HEK293T (cell line): ENCODE results near the gene APLP2.

Experiments
- CTCF ChIA-PET: fragments of 350-600 bp; formaldehyde crosslinking; extraction: SDS; loops from one replicate; lab custom pipeline; 2021; ENCODE audit warnings: antibody characterized with exemption, inconsistent platforms; lab: Yijun Ruan, JAX
- POLR2A ChIA-PET: fragments of 350-600 bp; formaldehyde crosslinking; extraction: SDS; loops from one replicate; lab custom pipeline; 2020; ENCODE audit warnings: antibody characterized with exemption, inconsistent platforms; lab: Yijun Ruan, JAX
- DNase-seq: peaks from one replicate; pipeline ENCODE4 v3.0.0; 2012; ENCODE audit warnings: mixed read lengths; ENCODE audit errors: extremely low spot score
- ARNT ChIP-seq: fragments of 450-650 bp; IDR thresholded peaks from 2 replicates; pipeline ENCODE4 v1.6.1; 2017; ENCODE audit warnings: mild to moderate bottlenecking
- BHLHE40 ChIP-seq: fragments of 450-650 bp; IDR thresholded peaks from 2 replicates; pipeline ENCODE4 v1.6.1; 2016; ENCODE audit warnings: mild to moderate bottlenecking, moderate library complexity, borderline replicate concordance
- CTBP1 ChIP-seq: fragments of 450-650 bp; IDR thresholded peaks from 2 replicates; pipeline ENCODE4 v1.6.1; 2016; ENCODE audit warnings: borderline replicate concordance
- ELF4 ChIP-seq: fragments of 450-650 bp; IDR thresholded peaks from 2 replicates; pipeline ENCODE4 v1.6.1; 2017; ENCODE audit warnings: antibody characterized with exemption
- FOXA1 ChIP-seq: fragments of 450-650 bp; IDR thresholded peaks from 2 replicates; pipeline ENCODE4 v1.6.1; 2016; ENCODE audit warnings: mild to moderate bottlenecking
- FOXK2 ChIP-seq: fragments of 450-650 bp; IDR thresholded peaks from 2 replicates; pipeline ENCODE4 v1.6.1; 2016; ENCODE audit warnings: mild to moderate bottlenecking
- FOXM1 ChIP-seq: fragments of 450-650 bp; IDR thresholded peaks from 2 replicates; pipeline ENCODE4 v1.6.1; 2017; ENCODE audit warnings: mild to moderate bottlenecking, borderline replicate concordance
- HDGF ChIP-seq: fragments of 450-650 bp; IDR thresholded peaks from 2 replicates; pipeline ENCODE4 v1.6.1; 2017; ENCODE audit warnings: antibody characterized with exemption, borderline replicate concordance
- L3MBTL2 ChIP-seq: fragments of 450-650 bp; conservative IDR thresholded peaks from 2 replicates; pipeline ENCODE4 v1.6.1; 2016; ENCODE audit warnings: mild to moderate bottlenecking
- LEF1 ChIP-seq: fragments of 450-650 bp; IDR thresholded peaks from 2 replicates; pipeline ENCODE4 v1.6.1; 2017; ENCODE audit warnings: mild to moderate bottlenecking, borderline replicate concordance
- NFRKB ChIP-seq: fragments of 450-650 bp; IDR thresholded peaks from 2 replicates; pipeline ENCODE4 v1.6.1; 2016; ENCODE audit warnings: mild to moderate bottlenecking, moderate library complexity
- SP1 ChIP-seq: fragments of 450-650 bp; IDR thresholded peaks from 2 replicates; pipeline ENCODE4 v1.6.1; 2017
- SUZ12 ChIP-seq: fragments of 450-650 bp; IDR thresholded peaks from 2 replicates; pipeline ENCODE4 v1.6.1; 2016; ENCODE audit warnings: mild to moderate bottlenecking
- TARDBP ChIP-seq: fragments of 450-650 bp; IDR thresholded peaks from 2 replicates; pipeline ENCODE4 v1.6.1; 2016
- ZNF384 ChIP-seq: fragments of 450-650 bp; IDR thresholded peaks from 2 replicates; pipeline ENCODE4 v1.6.1; 2016
- TF ChIP-seq, protein P1 (sequence below): fragments of 450-650 bp; IDR thresholded peaks from 2 replicates; pipeline ENCODE4 v1.6.1; 2016

The APLP2 gene

DNA sequence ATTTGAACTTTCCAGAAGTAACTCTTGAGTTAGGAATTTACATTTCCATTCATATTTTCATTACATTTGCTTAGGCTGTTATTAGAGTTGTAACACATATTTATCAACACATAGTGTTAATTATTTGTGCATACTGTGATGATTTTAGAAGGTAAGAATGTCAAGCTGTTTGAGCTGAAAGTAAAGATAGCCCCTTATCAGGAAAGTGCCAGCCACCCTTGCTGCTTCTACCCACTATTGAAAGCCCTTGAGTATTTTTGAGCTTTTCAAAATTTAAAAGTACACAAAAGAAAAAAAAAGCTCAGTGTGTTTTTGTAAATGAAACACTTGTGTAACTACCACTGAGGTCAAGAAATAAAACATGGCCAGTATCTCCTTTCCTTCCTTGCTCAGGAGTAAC lies 8.0 kb downstream of the APLP2 start:
- TF ChIP-seq L3MBTL2: no peak
- TF ChIP-seq, protein P1, sequence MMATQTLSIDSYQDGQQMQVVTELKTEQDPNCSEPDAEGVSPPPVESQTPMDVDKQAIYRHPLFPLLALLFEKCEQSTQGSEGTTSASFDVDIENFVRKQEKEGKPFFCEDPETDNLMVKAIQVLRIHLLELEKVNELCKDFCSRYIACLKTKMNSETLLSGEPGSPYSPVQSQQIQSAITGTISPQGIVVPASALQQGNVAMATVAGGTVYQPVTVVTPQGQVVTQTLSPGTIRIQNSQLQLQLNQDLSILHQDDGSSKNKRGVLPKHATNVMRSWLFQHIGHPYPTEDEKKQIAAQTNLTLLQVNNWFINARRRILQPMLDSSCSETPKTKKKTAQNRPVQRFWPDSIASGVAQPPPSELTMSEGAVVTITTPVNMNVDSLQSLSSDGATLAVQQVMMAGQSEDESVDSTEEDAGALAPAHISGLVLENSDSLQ: no peak
- TF ChIP-seq NFRKB: no peak
- TF ChIP-seq FOXA1: no peak
- TF ChIP-seq FOXM1: no peak
- no peak for TF ChIP-seq BHLHE40
- TF ChIP-seq LEF1: no peak
- TF ChIP-seq ELF4: no peak
- TF ChIP-seq HDGF: no peak
- no peak for TF ChIP-seq FOXK2
- no peak for TF ChIP-seq ZNF384
- TF ChIP-seq ARNT: no peak
- no peak for TF ChIP-seq CTBP1
- no peak for TF ChIP-seq SUZ12
- TF ChIP-seq TARDBP: no peak
- ChIA-PET POLR2A (interaction anchor here (1.3 kb wide), 1 partner anchor 74 kb away, joined by 3 read pairs; no protein-coding TSS in a partner anchor), CTCF (no interaction called here)
- no peak for DNase-seq

DNA sequence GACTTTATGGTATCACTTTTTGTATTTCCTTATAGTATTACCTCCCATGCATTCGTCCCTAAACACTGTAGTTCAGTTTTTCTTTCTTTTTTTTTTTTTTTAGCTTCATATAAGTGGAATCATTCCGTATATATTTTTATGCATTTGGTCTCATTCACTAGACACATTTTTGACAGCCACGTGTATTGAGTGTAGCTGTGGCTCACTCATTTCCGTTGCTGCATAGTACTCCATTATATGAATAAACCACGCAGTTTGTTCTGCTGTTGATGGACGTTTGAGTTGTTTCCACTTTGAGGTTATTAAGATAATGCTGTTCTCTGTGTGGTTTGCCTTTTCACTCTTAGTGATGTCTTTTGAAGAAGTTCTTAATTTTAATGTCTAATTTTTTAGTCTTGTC lies 8.4 kb downstream of the APLP2 start:
- ChIA-PET CTCF (no interaction called here), POLR2A (interaction anchor here (1.3 kb wide), 1 partner anchor 75 kb away, joined by 3 read pairs; no protein-coding TSS in a partner anchor)
- no peak for DNase-seq
- TF ChIP-seq LEF1 (no peak), TARDBP (no peak), SP1 (no peak), ARNT (no peak), ZNF384 (no peak), FOXM1 (no peak), SUZ12 (no peak), HDGF (no peak), ELF4 (no peak), NFRKB (no peak), CTBP1 (no peak), FOXK2 (no peak), FOXA1 (no peak), BHLHE40 (no peak), L3MBTL2 (no peak)
- TF ChIP-seq, protein P1: no peak

DNA sequence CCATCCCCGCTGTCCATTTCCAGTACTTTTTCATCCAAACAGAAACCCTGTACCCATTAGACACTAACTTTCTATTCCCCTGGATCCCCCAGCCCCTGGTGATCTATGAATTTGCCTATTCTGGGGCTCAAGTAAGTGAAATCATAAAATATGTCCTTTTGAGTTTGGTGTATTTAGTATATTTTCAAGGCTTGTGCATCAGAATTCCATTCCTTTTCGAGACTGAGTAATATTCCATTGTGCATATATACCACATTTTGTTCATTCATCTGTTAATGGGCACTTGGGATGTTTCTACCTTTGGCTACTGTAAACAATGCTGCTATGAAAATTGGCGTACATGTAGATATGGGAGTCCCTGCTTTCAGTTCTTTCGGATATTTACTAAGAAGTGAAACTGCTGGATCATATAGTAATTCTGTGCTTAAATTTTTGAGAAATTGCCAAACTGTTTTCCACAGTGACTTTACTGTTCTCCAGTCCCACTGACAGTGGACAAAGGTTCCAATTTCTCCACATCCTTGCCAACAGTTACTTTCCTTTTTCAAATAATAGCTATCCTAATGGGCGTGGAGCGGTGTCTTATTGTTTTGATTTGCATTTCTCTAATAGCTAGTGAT lies 16.1 kb downstream of the APLP2 start:
- ChIA-PET CTCF (interaction anchor here (0.6 kb wide), 1 partner anchor 45 kb away, joined by 5 read pairs; no protein-coding TSS in a partner anchor), POLR2A (no interaction called here)
- DNase-seq: no peak
- TF ChIP-seq ZNF384 (no peak), BHLHE40 (no peak), L3MBTL2 (no peak), TARDBP (no peak), FOXA1 (no peak), ARNT (no peak), ELF4 (no peak), NFRKB (no peak), FOXM1 (no peak), SP1 (no peak)

DNA sequence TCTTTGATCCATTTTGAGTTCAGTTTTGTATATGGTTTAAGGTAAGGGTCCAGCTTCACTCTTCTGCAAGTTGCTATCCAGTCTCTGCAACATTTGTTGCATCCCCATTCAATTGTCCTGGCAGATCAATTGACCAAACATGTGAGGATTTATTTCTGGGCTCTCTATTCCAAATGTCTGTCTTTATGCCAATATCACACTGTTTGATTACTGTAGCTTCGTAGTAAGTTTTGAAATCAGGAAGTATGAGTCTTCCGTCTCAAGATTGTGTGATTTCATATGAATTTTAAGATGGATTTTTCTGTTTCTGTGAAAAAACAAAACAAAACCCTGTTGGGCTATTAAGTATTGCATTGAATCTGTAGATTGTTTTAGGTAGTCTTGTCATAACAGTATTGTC lies 17.0 kb downstream of the APLP2 start:
- ChIA-PET CTCF (interaction anchor here (0.6 to 1.1 kb wide), 2 partner anchors 15 to 94 kb away, joined by 3 read pairs; no protein-coding TSS in a partner anchor), POLR2A (no interaction called here)
- TF ChIP-seq ARNT (no peak), FOXM1 (no peak)
- no peak for DNase-seq

DNA sequence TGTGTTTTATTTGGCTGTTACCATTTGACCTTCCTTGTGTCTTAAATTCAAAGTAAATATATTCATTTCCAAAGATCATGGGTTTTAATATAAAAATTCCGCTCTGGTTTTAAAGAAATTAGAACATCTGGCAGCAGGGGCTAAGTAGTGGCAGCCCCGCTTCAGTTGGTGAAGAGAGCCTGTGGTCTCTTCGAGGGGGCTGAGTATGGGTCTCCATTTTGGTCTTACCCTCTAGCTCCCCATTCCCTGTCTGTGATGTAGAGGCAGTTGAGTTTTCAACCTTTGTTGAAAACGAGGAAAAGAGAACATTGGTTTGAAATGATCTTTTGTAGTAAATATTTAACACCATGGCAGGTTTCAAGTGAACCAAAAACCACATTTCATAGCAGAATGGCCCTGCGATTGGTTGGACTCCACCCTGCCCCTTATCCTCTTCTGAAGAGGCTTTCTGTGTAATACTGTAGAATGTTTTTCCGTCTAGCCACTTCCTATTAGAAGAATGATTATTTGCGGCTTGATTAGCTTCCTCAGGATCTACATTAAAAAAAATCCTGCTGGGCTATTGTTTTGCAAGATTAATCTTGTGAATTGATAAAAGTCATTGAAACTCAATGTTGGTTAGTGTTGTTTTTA lies 17.7 kb downstream of the APLP2 start:
- CTCF ChIA-PET: interaction anchor here (0.6 to 1.1 kb wide), 3 partner anchors 16 to 676 kb away, joined by 3 read pairs; no protein-coding TSS in a partner anchor
- DNase-seq: no peak
- POLR2A ChIA-PET: no interaction called here
- TF ChIP-seq FOXK2: no peak

DNA sequence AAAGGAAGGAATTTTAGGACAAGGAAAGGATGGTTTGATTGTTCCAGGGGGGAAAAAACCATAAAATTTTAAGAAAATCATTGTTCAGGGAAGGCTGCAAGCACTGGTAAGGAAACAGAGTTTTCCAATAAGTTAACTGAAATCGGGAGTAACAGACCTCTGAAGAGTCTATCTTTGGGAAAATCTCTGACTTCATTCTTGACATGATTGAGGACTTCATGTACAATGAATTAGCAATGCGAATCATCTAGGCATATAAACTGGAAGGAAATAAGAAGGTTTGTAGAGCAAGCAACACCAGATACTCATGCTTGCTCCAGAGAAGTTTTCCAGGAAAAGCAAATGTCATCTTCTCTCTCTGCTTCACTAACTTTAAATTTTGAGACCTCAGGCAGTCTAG lies 18.5 kb downstream of the APLP2 start:
- CTCF ChIA-PET: no interaction called here
- no peak for TF ChIP-seq CTBP1
- POLR2A ChIA-PET: no interaction called here
- DNase-seq: no peak
